ENCODE results near the gene SYNE2.

DNA sequence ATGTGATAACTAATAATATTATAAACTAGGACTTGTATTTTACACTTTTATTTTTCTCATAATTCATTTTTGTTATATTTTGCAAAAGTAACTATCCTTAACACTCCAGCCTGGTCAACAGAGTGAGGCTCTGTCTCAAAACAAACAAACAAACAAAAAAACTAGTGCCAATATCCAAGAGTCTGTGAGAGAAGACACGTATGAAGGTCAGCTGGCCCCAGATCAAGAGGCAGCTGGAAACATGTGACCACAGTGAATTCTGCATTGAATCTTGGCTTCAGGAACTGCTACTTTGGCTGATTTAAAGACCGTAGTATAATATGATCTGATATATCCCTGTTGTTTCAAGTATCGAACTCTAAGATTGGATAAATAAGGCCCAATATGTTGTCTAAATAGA, 394.4 kb downstream of the SYNE2 start:
- TF ChIP-seq, protein P1, sequence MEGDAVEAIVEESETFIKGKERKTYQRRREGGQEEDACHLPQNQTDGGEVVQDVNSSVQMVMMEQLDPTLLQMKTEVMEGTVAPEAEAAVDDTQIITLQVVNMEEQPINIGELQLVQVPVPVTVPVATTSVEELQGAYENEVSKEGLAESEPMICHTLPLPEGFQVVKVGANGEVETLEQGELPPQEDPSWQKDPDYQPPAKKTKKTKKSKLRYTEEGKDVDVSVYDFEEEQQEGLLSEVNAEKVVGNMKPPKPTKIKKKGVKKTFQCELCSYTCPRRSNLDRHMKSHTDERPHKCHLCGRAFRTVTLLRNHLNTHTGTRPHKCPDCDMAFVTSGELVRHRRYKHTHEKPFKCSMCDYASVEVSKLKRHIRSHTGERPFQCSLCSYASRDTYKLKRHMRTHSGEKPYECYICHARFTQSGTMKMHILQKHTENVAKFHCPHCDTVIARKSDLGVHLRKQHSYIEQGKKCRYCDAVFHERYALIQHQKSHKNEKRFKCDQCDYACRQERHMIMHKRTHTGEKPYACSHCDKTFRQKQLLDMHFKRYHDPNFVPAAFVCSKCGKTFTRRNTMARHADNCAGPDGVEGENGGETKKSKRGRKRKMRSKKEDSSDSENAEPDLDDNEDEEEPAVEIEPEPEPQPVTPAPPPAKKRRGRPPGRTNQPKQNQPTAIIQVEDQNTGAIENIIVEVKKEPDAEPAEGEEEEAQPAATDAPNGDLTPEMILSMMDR (IDR thresholded peaks at IDR 0.05) = no peak
- TF ChIP-seq POLR2AphosphoS5 (IDR thresholded peaks at IDR 0.05; ENCODE audit: low read depth, low read length) = no peak

Measured in Panc1 (cell line).